Activated CD8-positive, alpha-beta memory T cell treated with anti-CD3 and anti-CD28 coated beads for 4 hours (primary cell): Measurements from ENCODE around the gene LRCOL1.

Experiments used
- DNase-seq, 2 donors: peaks; one replicate each; pipeline ENCODE4 v3.0.0-alpha.2; 2020; ENCODE audit warnings: low read depth in 2 of 2

Gene LRCOL1

GRCh38 chr12:132582058-132582420, 28.3 kb downstream of the LRCOL1 start:
- no peak for DNase-seq

- DNase-seq, result no peak
Observed at GRCh38 chr12:132581348-132582057, 28.9 kb downstream of the LRCOL1 start.

- no peak for DNase-seq
Observed at GRCh38 chr12:132580701-132581292, 29.6 kb downstream of the LRCOL1 start.

GRCh38 chr12:132579744-132580143, 30.6 kb downstream of the LRCOL1 start:
- no peak for DNase-seq

GRCh38 chr12:132578826-132579225, 31.6 kb downstream of the LRCOL1 start:
- DNase-seq, result no peak

- no peak for DNase-seq
Observed at GRCh38 chr12:132578118-132578517, 32.3 kb downstream of the LRCOL1 start.

- no peak for DNase-seq
Observed at GRCh38 chr12:132577191-132577920, 33.0 kb downstream of the LRCOL1 start.

- no peak for DNase-seq
Observed at GRCh38 chr12:132576701-132577100, 33.7 kb downstream of the LRCOL1 start.

GRCh38 chr12:132575661-132576060, 34.7 kb downstream of the LRCOL1 start:
- DNase-seq, result no peak

- DNase-seq, result no peak
Observed at GRCh38 chr12:132574271-132574996, 35.9 kb downstream of the LRCOL1 start.

GRCh38 chr12:132572801-132573760, 37.3 kb downstream of the LRCOL1 start:
- no peak for DNase-seq

- DNase-seq, result no peak
Observed at GRCh38 chr12:132572106-132572505, 38.3 kb downstream of the LRCOL1 start.

GRCh38 chr12:132571598-132571997, 38.8 kb downstream of the LRCOL1 start:
- no peak for DNase-seq

GRCh38 chr12:132571051-132571450, 39.3 kb downstream of the LRCOL1 start:
- no peak for DNase-seq

- DNase-seq, result no peak
Observed at GRCh38 chr12:132570635-132571034, 39.7 kb downstream of the LRCOL1 start.

- DNase-seq, result no peak
Observed at GRCh38 chr12:132569856-132570480, 40.4 kb downstream of the LRCOL1 start.

GRCh38 chr12:132568826-132569480, 41.4 kb downstream of the LRCOL1 start:
- no peak for DNase-seq

GRCh38 chr12:132568301-132568700, 42.1 kb downstream of the LRCOL1 start:
- DNase-seq, result no peak

- no peak for DNase-seq
Observed at GRCh38 chr12:132566516-132567131, 43.8 kb downstream of the LRCOL1 start.

GRCh38 chr12:132565365-132565764, 45.0 kb downstream of the LRCOL1 start:
- DNase-seq, result no peak
